ENCODE measurements around the gene LZIC. TPM values are rescaled to one million over a fixed set of nuclear protein-coding genes. Genes with fewer than 3 reads are reported as not detected.
"Not testable (repeated sequence)": the region's sequence is repeated elsewhere in the genome, so short reads cannot be mapped to it uniquely, and the experiment has no call there.

LZIC gene
- 34.0 and 45.2 TPM in 2 replicates for total RNA-seq (2014; rRNA removed; shearing (Covaris generic))
- polyA plus RNA-seq (2014; cell fraction: nucleus; rRNA removed), result 14.9 and 16.7 TPM in 2 replicates

DNA sequence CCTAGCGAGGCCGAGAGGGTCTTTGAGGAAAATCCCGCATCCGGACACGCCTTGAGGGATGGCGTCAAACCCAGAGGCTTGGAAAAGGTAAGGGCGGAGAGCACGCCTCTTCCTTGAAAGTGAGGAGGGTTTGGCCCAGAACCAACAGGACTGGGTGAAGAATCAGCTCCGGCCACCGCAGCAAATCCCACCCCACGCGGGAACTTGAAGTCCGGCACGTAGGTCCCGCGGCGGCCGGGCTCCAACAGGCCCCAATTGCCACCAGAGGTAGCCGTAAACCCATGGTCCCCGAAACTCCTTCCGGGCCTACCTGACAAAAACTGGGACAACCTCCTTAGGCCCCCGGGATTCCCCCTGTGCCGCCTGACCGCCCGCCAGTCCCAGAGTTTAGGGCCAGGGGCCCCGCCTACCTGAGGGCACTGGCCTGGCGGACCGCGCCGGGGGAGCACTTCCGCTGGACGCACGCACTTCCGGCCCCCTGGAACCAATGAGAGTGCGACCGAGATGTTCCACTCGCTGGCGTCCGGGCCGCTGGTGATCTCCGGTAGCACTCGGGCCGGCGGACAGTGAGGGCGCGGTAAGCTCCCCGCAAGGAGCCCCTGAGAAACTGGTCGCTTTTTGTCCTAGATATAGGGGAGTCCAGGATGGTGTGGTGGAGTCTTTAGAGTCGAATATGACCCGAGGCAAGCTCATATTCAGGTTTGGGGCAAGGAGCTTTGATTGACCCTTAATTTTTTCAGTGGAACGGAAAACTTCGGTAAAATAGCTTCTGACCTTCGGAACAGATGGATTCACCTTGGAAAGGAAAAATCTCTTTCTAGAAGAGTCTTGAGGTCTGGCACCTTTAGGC, at the start of gene LZIC, which contains the start of gene NMNAT1:
Gene LZIC (minus strand): TSS at position 453 of the 850 bp plus-strand sequence. CDS start 6,772 bp downstream, outside the sequence.
Gene NMNAT1 (plus strand): TSS at position 537 of the 850 bp plus-strand sequence. CDS start 28,599 bp downstream, outside the sequence.
- DNase-seq (ENCODE audit: extremely low read depth, low read depth), result peak; percentile 85

DNA sequence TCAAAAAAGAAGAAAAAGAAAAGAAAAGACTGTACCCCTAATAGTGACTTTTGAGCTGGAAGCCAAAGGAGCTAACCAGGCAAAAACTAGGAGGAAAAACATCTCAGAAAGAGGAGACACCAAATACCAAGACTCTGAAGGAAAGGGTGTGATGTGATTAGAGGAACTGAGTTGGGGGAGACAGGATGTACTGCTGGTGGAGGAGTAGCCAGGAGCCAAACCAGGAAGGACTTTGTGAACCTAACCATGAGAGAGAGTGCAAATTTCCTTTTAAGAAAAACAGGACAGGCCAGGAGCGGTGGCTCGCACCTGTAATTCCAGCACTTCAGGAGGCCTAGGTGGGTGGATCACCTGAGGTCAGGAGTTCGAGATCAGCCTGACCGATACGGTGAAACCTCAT, 49.7 kb upstream of the LZIC start:
- DNase-seq (ENCODE audit: extremely low read depth, low read depth), result no peak

DNA sequence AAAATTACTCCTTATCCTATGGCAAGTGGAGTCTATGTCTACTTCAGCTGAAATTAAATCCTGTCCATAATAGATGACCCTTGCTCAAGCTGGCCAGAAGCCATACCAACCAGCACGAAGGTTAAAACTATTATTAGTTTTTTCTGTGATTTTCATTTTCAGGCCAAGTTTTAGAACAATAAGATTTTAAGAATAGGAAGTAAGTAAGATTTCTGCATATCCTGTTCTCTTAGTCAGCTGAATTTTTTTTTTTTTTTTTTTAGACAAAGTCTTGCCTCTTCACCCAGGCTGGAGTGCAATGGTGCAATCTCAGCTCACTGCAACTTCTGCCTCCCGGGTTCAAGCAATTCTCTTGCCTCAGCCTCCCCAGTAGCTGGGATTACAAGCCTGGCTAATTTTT, 47.8 kb upstream of the LZIC start:
- DNase-seq (ENCODE audit: extremely low read depth, low read depth), result no peak

DNA sequence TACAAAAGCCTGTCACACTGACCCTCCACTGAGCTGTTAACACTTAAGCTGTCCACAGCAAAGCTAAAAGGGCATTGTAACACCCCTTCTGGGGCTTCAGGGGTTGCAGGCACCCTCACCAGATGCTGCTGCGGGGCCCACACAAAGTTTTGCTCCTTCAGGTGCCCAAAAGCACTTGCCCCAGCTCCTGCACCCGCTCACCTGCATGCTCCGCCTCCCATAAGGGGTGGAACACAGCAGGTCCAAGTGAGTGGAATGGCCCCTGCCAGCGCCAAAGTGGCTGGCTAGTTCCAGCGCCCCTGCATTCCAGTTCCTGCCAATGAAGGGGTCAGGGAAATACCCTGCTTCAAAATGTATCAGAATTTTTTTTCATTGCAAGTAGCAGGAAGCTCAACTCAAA, 46.6 kb upstream of the LZIC start:
- no peak for DNase-seq (ENCODE audit: extremely low read depth, low read depth)

DNA sequence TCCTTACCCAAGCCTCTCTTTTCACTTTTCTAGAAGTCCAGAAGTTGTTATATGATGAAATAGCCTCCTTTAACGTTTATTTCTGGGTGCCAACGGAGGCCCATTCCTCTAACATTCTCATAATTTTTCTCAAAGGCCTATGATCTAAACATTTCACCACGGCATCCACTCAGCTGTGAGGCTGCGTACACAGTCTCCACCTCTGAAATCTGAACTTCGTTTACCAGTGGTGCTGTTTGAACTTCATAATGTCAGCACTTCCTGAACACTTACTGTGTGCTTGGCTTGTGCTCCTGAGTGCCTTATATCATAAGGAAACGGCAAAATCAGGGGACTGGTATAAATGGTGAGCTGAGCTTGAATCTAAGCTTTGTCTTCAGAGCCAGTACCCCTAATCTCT, 41.8 kb upstream of the LZIC start:
- DNase-seq (ENCODE audit: extremely low read depth, low read depth), result no peak

DNA sequence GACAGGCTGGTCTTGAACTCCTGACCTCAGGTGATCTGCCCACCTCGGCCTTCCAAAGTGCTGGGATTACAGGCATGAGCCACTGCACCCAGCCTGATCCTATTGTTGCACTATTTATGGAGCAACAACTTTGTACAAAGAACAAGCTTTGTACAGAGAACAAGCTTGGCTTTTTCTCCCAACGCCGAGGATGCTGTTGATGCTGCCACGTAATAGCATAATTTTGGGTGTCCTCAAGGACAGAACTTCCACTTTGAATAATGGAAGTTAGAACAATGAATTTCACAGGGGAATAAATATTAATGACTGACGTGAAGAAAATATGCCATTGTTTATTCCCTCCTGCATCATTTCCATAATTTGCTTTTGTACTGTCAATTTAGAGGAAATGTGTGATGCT, 41.1 kb upstream of the LZIC start:
- DNase-seq (ENCODE audit: extremely low read depth, low read depth), result no peak

DNA sequence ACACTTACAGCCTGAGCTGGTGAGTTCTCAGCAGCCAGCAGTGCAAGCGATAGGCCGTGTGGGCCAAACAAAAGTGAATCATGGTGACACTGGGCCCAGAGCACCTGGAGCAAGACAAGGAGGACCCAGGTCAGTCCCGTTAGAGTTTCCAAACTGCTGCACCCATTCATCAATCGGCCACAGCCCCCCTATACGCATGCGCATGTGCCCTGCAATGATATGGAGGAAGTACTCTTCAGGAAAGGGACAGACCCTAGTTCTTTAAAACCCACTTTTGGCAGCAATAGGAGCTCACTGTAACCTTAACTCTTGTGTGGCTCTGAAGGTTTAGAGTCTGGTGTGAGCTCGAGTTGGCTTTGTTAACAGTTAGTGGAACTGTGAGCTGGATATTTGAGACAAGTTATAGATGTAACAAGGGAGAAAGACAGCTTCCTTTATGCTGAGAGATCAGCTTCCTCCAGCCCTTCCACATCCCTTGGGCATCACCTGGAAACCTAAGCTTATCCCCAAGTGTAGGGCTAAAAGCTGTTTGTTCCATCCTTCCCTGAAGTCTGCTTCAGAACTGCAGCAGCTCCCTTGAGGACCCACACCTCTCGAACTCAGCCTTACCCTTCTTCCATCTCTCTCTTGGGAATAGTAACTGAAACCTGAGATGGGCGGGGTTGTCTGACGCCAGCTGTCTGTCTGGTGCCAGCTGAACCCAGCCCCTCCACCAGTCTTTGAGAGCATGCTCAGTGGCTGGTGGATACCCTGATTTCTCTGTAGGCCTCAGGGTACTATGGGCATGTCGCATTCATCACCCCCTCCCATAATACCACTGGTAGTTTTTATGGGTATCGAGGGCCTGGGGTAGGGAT, 17.7 kb upstream of the LZIC start:
- peak; percentile 27 for DNase-seq (ENCODE audit: extremely low read depth, low read depth)

DNA sequence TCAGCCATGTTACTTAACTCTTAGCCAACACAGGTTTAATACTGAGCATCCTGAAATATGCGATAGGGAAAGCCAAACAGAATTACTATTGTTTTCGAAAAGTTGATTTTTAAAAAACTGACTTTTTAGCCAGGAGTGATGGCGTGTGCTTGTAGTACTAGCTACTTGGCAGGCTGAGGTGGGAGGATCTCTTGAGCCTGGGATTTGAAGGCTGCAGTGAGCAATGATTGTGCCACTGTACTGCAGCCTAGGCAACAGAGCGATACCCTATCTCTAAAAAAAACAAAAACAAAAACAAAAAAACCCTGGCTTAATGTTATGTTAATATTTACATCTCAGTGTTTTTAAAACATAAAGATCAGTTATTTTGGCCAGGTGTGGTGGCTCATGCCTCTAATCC, 16.8 kb upstream of the LZIC start:
- no peak for DNase-seq (ENCODE audit: extremely low read depth, low read depth)

DNA sequence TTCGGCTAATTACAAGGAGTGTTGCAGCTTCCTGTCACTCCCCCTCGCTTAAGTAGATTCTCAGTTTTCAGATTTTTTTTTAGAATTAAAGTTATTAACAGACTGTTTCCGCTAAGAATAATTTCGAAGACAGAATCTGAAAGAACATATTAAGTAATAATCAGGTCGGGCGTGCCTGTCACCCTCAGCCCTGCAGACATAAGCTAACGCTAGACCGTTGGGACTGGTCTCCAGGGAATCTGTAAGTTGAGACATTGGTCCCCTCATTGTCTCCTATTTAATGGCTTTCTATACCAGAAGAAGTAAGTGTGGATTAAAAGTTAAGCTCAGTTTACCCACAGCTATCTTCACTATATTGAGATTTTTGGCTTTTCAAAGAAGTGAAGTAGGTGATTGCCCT, 14.5 kb upstream of the LZIC start:
- DNase-seq (ENCODE audit: extremely low read depth, low read depth), result no peak

DNA sequence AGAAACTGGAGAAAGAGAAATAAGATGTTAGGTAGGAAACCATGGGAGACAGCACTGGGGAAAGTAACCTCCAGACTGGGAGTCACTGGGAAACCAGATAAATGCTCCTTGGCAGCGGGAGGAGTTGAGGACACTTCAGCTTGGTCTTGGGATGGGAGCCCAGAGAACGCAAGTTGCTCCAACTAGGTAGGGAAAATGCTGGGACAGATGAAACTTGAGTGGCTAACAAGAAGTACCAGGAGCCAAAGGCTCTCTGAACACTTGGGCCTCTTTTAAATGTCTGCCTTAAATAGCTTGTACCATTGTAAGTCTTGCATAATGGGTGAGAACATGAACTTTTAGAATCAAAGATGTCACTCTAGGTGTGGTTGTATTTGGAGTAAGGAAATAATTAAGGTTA, 3.1 kb upstream of the LZIC start:
- no peak for DNase-seq (ENCODE audit: extremely low read depth, low read depth)

DNA sequence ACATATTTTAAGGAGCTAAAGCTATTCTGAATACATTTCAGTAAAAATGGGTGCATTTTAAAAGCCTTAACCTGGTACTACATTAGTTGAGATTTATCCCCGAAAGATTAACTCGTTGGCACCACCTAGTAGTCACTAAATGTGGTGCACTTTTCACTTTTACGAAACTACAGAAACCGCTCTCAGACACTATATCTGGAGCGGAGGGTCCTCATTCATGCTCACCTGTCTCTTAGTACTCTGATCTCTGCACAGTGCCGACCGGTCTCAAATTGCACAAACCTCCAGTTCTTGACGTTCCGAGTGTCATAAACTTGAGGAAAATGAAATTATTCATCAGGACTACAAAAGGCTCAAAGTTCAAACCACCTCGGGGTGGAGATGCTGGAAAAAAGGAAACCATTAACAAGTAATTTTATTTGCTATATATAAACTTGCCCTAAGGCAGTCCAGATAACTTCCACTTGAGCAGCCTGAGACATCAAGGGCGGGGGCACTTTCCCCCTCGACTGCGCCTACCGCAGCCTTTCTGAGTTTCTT, 722 bp downstream of the LZIC start:
- DNase-seq (ENCODE audit: extremely low read depth, low read depth), result peak; percentile 21

DNA sequence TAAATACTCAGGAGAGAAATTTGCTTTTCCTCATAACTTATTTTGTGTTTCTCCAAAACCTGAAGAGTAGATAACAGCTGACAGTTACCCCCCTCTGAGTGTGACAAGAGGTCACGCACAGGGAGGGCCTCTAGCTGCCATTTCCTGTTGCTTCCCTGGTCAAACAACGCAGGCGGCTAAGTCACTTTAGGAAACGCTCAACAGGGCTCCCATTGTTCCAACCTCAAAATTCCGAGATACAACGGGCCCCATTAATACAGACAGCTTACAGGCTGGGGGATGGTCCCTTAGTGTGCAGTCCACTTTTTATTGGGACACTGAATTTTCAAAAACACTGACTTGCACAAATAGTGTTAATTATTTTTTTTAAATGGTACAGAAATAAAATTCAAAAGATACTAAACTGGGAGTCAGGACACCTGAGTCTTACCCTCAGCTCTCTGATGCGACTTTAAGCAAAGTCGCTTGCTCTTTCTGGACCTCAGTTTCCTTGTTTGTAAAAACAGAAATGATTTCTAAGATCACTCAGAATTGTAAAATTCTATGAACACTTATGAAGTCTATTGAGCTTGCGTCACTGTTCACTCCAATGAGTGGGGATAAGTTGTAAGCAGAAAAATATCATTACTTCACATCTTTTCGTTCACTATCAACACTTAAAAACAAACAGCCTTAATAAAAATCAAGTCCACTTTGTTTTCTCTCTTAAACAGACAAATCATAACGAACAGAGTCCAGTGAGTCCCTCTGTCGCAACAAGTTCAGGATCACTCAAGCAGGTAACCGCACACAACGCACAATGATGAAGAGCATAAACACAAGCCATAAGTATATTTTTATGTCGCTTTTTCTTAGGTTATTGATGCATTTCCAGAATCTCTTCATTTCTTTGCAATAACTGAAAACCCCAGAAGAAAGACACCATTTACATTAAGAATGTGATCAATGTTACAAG, 13.5 kb downstream of the LZIC start:
- no peak for DNase-seq (ENCODE audit: extremely low read depth, low read depth)

DNA sequence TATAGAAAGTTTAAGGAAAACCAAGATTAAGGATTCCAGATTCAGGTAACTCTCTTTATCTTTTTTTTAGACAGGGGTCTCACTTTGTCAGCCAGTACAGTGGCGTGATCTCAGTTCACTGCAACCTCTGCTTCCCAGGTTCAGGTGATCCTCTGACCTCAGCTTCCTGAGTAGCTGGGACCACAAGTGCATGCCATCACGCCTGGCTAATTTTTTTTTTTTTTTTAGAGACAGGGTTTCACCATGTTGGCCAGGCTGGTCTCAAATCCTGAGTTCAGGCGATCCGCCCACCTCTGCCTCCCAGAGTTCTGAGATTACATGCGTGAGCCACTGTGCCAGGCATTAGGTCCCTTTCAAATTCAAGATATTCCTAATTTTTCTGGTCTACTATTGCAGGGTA, 15.9 kb downstream of the LZIC start:
- no peak for DNase-seq (ENCODE audit: extremely low read depth, low read depth)

DNA sequence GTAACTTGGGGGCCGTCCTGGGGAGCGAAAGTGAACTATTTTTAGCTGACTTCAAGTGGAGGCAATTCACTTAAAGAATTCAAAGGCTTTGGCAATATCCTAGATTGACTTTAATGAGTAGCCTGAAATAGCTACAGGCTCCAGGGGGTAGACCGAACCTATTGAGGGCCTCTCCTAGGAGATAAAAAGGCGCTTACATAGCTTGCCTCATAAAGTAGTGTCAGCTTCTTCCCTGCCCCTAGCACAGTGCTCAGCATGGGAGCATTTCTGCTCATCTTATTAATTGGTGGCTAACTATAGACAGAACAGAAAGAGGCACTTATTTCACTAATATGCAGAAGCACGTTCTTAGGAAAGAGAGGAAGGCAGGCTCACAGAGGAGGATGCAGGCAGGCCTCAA, 20.8 kb downstream of the LZIC start:
- no peak for DNase-seq (ENCODE audit: extremely low read depth, low read depth)

DNA sequence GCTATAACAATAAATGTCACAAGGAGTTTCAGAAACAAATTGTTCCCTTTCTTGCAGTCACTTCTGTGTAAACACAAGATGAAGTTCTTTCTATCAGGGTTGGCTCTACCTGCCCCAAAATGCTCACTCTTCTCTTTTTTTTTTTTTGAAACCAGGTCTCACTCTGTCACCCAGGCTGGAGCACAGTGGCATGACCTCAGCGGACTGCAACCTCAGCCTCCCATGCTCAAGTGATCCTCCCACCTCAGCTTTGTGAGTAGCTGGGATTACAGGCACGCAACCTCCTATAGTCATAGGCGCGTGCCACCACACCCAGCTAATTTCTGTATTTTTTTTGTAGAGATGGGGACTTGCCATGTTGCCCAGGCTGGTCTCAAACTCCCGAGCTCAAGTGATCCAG, 22.6 kb downstream of the LZIC start:
- DNase-seq (ENCODE audit: extremely low read depth, low read depth), result no peak

DNA sequence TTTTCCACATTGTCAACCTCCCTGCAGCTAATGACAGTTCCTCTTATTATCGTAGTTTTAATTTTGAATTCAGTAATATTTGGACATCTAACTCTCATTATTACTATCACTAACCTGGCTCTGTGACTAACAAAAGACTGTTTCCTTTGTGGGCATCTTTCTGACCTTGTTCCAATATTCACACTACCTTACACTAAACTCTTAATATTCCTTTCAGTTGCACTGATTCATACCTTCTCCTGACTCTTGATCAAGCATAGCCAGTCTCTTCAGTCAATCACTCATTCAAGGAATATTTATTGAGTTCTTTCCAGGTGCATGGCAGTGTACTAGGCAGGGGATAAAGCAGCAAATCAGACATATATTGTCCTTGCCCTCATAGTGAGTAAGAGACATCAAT, 25.3 kb downstream of the LZIC start:
- no peak for DNase-seq (ENCODE audit: extremely low read depth, low read depth)

DNA sequence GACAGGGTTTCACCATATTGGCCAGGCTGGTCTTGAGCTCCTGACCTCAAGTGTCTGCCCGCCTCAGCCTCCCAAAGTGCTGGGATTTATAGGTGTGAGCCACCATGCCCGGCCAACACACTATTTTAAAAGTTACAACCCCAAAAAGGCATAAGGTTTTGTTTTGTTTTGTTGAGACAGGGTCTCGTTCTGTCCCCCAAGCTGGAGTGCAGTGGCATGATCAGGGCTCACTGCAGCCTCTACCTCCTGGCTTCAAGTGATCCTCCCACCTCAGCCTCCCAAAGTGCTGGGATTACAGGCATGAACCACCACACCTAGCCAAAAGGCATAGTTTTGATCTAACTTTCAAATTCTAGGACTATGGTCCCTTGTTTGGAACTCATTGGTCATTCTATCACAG, 25.7 kb downstream of the LZIC start:
- not testable (repeated sequence) for DNase-seq (ENCODE audit: extremely low read depth, low read depth)

DNA sequence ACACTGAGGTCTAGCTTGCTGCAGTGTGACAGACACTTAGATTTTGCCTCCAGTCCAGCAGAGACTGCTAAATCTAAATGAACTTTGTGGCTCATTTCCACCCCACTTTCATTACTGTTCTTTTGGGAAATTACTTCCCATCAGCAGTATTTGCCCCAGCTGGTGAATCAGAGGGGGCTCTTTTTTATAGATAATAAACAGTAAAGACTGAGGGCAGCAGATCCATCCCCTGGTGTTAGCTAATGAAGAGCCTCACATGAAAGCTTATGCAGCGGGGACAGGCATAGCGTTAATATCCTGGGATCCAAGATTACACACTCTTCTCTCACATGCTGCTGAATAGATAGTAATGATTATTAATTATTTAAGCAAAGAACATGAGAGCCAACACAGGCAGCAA, 26.7 kb downstream of the LZIC start:
- no peak for DNase-seq (ENCODE audit: extremely low read depth, low read depth)

DNA sequence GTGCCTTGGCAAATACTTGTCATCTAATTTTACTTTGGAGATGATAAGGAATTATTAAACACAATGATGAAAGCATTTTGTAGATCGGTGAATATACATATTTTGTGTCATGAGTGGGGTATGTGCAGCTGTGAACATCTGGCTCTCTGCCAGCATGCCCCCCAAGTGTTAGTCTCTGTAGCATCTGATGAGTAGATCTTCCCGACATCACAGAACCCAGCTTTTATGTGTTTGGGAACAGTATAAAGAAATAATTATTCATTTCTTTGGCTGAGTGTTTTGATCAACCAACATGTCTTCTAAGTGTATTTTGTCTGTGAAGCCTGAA, 28.6 kb downstream of the LZIC start:
- no peak for DNase-seq (ENCODE audit: extremely low read depth, low read depth)

DNA sequence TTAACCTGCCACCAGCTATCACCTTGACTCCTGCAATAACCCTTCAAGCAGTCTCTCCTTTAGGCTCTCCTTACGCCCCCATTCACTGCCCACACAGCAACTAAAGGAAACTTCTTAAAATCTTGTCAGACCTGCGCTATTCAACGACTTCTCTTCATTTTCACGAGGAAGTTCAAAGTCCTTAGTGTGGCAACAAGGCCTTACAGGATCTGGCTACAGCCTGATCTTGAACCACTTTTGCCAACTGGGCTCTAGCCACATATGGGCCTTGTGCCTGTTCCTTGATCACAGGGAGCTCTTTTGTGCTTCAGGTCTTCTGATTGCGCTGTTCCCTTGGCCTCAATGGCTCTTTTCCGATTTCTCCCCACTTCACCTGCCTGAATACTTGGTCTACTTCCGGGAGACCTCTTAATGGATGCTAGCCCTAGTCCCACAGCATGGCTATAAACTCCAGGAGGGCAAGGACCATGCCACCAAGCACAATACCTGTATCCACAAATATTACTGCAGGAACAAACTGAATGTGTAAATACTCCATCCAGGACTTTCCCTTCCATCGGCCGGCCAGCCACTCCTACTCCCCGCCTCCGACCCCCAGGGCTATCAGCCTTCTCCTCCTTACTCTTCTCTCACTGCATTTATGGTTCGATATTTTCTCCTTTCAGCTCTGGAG, 30.8 kb downstream of the LZIC start:
- no peak for DNase-seq (ENCODE audit: extremely low read depth, low read depth)
